Renal cortex interstitium (tissue), 11 donors: Measurements from ENCODE around the gene PACSIN1. TPM values are rescaled to one million over a fixed set of nuclear protein-coding genes. Genes with fewer than 3 reads are reported as not detected.

Source experiments
- DNase-seq, 11 donors: peaks; one replicate each; pipeline ENCODE4 v3.0.0-alpha.2; 2013; ENCODE audit warnings: low read depth in 9 of 11, low spot score in 4 of 11; ENCODE audit errors: extremely low read depth in 1 of 11
- polyA plus RNA-seq, 3 donors: library from polyadenylated mRNA; unstranded; fragments of 120-200 nt; gene quantifications; one replicate each; pipeline ENCODE4 v1.2.1, GENCODE V29; 2013; ENCODE audit not compliant: insufficient read length in 3 of 3

The PACSIN1 gene
- polyA plus RNA-seq, 3 donors, result 0.78 to 1.2 (median 0.92) TPM

DNA sequence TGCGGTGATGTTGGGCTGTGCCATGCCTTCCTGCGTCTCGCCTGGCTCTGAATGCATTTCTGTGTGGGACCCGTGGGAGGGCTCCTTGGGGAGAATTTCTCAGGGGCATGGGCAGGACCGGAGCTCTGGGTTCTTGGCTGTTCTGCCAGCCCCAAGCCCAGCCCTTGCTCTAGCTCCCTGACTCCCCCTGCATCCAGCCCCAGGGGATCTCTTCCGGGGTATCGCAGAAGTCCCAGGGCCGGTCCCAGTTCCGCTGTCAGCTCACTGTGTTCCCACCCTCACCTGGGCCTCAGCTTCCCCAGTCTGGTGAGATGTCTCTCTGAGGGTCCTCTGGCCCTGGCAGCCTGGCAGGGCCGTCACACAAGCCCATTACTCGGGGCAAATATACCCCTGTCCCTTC, 69.8 kb downstream of the PACSIN1 start:
- DNase-seq, result no peak

DNA sequence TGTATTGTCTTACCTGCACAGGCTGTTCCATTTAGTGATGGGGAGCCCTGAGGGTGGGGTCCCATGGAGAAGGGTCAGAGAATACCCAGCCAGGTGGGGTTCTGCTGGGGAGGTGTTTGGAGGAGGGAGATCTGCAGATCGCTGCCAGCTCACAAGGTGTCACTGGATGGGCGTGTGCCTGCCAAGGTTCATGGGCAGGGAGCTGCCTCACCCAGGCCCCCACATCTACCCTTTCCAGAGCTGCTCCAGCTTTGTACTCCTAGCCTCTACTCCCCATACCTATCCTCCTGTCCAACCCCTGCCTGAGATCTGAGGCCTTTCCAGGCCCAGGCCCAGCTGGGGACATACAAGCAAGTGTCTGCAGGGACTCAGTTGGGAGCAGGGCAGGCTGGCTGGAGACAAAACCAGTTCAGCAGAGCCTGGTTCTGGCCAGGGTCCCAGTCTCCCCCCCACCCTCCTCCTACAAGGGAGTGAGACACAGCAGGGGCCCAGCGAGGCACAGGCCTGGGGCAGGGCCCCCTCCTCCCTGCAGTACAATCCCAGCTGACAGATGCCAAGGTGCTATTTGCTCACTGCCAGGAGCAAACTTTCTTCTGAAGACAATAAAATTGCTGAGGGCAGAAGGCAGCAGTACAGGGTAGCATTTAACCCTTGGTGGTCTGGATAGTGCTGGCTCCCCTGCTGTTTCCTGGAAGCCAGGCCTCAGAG, 70.5 kb downstream of the PACSIN1 start:
- DNase-seq, result no peak

DNA sequence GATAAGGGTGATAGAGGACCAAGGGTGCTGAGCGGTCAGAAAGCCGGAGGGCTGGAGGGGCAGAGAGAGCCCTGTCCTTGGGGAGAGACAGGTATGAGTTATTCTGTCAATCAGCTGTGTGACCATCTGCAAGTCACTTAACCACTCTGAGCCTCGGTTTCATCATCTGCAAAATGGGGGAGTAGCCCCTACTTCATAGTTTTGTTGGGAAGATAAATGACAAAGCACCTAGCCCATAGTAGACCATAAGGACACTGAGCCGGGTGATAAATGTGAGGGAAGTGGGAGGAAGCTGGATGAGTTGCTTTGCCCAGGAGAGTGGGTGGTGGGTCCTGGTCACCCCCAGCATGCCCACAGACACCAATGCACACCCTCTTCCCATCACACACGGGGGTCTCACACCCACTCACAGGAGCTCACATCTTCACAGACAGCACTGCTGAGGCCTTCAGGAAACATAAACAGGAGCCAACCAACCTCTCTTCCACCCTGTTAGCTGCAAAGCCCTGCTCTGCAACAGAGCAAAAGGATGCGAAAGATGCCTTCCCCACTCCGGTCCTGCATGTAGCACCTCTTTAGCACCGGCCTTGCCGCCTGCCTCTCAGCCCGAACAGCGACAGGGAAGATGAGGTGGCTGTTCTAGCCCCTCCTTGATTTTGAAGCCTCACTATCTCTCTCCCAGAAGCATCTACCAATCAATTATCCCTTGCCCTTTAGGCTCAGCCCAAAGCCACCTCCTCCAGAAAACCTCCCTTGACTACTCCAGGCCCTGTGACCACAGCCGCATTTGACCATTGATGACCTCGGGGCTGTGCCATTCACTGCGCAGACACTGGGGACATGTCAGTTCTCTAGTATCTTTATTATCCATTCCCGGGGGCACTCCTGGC, 71.3 kb downstream of the PACSIN1 start:
- DNase-seq, result no peak

DNA sequence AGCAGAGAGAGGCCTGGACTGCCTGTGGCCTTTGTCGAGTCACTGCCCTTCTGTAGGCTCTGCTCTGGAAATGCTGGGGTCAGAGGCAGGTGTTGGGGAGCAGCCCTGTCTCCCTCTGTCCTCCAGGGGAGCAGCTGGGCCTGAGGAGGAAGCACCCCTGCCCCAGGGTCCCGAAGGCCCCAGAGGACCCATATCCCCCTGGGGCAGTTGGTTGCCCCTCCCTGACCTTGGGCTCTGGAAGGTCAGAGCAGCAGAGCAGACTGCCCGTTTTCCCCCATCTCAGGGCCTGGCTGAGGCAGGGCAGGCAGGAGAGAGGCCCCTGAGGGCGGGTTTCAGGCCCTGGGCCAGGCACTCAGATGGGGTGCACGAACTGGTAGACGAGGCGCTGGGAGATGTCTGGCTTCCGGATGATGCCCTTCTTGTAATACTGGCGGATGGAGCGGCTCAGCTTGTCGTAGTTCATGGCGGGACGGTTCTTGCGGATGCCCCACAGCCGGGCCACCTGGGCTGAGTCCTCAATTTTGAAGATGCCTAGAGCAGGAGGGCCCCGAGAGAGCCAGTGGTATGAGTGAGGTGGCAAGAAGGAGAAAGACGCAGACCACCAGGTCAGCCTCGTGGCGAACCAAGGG, 72.2 kb downstream of the PACSIN1 start:
- no peak for DNase-seq

DNA sequence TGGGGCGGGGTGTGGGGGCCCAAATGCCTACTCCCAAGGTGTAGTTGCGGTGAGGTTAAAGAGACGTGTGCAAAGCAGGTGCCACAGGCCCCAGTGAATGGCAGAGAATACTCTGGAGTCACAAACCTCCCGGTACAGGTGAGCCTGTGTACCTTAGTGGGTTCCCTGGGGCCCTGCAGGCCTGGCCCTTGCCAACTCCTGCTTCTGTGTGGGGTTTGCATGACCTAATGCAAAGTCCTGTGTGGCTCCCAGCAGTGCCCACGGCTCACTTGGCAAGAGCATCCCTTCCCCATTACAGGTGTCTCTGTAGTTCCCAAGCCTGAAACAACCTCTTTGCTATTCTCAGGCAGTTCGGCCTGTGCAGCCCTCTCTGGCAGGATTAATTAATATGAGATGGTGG, 72.7 kb downstream of the PACSIN1 start:
- DNase-seq, result no peak

DNA sequence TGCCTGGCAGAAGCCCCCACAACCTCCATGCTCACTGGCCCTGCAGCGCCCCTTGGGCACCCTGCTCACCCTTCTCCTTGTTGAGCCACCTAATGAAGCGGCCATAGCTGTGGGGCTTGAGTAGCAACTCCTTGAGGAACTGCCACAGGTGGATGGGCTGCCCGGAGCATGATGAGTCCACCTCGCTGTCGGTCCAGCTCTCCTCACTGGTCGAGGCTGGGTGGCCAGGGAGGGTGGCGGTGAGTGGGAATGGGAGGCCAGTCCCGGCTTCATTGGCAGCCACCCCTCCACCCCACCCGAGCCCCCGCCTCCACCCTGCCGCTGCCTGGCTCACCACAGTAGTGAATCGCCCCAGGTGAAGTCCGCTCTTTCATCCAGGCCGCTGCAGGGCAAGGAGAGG, 73.3 kb downstream of the PACSIN1 start:
- DNase-seq, result no peak

DNA sequence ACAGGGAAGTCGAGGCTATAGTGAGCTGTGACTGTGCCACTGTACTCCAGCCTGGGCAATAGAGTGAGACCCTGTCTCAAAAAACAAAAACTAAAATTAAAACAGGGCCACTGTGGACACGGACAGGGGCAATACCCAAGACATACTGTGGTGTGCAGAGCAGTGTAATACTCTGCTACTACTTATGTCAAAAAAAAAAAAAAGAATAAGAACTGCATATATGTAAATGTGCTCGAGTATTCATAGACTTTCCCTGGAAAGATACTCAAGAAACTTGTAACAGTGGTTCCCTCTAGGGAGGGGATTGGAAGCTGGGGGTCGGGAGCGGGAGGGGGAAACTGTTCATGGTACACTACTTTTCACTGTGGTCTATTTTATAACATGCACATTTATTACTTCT, 74.3 kb downstream of the PACSIN1 start:
- DNase-seq, result no peak

DNA sequence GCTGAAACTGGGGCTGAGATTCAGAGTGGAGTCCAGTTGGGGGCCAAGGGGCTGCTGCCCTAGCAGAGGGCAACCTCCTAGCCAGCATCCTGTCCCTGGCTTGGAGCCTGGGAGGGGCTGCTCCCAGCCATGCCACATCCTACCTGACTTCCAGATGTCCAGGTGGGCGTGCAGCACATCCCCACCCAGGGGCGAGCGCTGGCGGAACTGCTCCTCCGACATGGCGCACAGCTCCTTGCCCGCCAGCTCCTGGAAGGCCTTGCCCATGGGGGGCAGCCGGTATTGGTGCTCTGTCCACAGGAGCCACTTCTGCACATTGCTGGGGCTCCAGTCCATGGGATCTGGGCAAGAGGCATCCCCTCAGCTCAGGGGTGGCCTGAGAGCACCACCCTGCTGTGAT, 75.0 kb downstream of the PACSIN1 start:
- DNase-seq, result no peak

DNA sequence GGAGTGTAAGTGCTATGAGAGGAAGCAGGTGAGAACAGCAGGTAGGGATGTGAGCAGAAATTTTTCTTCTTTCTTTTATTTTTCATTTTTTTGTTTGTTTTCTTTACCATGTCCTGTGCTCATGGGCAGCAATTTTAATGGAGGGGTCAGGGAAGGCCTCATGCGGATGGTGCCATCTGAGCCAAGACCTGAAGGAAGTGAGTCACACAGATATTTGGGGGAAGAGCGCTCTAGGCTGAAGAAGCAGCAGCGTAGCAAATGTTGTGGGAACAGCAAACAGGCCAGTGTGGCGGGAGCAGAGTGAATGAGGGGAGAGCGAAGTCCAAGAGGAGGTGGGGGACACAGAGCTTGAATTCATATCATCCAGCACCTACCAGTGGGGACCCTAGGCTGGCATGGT, 77.5 kb downstream of the PACSIN1 start:
- no peak for DNase-seq

DNA sequence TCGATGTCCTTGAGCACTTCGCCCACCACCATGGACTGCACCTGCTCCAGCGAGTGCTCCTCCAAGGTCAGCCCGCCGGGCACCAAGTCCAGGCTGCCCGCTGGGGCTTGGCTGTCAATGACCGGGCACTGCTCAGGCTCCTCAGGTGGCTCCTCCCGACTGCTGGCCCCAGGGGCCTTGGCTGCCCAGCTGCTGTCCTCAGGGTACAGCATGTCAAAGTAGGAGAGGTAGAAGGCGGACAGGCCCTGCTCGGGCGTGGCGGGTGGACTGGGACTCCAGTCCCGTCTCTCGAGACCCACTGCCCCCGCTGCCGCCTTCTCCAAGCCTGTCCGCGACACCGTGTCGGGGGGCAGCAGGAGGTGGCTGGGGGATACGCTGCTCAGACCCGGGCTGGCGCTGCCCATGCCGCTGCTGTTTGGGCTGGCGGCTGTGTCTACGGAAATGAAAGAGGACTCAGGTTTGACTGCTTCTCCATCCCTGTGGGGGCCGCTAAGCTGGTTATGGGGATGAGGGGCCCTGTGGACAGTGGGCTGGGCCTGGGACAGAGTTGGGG, 78.3 kb downstream of the PACSIN1 start:
- DNase-seq, result no peak

DNA sequence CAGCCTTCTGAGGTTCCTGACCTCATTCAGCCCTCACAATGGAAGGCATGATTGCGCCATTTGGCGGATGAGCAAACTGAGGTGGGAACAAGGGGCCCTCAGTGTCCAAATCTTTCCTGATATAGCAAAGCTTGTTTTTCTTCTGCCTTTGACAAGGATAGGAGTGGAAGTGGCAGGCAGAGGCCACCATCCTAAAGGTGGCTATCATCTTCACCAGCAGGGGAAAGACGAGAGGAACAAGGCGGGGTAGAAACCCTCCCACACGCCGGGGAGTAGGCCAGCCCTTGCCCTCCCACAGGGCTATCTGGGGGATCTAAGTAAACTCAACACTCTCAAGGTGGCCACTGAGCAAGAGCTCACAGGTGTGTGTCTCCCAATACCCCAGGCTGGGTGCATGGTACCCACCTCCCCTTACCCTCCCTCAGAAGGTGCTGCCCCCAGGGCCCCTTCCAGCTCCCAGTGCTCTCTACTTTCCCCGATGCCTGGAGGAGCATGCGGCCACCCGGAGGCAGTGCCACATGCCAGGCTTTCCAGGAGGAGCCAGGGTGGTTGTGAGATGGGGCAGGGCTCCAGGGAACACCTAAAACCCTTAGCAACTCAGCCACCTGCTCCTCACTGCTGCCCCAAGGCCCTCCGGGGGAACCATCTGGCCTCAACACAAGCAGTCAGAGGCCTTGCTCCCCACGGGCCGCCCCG, 79.0 kb downstream of the PACSIN1 start:
- no peak for DNase-seq

DNA sequence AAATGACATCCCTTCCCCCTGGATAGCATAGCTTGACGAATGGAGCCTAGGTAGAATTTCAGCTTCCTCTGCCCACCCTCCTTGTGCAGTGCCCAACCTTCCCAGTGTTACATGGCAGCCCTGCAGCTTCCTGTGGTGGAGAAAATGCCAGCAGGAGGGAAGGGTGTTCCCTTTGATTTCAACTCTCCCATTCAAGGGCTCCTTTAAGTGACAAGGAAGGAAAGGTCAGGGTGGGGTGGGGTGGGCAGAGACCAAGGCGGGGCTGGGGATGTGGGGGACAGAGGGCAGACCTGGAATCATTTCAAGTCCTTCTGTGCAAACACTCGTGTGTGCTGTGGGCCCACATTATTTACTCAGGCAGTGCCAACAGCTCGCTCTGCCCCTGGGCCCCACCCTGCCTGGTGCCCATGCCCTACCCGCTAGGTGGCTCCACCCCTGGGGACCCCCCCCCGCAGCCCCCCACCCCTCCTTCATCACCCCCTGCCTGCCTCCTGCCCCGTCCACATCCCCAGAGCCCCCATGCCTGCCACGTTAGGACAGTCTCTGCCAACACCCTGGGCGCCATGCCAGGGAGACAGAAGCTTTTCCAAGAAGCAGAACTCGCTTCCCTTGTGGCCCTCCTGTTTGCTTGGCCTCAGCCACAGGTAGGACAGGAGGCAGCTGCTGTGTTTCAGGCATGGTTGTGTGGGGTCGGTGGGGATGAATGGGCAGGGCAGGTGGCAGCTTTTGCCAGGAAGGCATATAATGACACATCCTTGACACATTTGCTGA, 80.9 kb downstream of the PACSIN1 start:
- no peak for DNase-seq

DNA sequence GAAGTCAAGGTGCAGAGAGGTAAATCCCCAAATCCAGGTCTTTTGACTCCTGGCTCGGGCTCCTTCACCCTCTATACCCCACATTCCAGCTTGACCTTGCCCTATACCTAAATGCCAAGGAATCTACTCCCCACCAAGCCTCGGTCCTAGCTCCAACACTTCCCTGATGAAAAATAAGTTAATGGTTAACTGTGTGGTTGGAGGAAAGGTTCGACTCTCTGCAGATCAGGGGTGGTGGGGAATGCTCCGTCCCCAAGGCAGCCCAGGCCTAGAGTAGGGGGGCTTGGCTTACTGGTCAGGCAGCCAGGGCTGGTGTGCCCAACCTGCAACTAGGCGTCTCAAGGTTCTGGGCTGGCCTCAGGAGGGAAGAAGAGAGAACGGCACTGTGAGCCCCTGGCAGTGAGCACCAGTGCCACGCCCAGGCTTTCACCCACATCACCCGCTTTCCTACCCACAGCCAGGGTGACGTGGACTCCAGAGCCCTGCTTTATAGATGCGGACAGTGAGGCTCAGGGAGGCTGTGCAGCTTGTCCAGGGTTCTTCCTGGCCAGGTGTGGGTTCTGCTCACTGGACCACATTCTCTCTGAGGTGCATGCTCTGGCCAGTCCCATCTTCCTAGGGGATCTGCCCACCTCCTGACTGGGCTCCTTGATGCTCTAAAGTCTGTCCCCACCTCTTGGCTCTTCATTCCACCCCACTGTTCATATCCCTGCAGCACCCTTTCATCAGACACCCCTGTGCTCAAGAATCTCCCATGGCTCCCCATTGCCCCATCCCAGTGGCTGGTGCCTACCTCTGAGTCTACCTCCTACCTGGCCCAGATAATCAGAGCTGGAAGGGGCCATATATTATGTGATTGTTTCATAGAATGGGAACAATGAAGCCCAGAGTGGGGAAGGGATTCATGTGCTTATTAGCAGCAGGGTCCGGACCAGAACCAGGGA, 82.1 kb downstream of the PACSIN1 start:
- DNase-seq, result no peak

DNA sequence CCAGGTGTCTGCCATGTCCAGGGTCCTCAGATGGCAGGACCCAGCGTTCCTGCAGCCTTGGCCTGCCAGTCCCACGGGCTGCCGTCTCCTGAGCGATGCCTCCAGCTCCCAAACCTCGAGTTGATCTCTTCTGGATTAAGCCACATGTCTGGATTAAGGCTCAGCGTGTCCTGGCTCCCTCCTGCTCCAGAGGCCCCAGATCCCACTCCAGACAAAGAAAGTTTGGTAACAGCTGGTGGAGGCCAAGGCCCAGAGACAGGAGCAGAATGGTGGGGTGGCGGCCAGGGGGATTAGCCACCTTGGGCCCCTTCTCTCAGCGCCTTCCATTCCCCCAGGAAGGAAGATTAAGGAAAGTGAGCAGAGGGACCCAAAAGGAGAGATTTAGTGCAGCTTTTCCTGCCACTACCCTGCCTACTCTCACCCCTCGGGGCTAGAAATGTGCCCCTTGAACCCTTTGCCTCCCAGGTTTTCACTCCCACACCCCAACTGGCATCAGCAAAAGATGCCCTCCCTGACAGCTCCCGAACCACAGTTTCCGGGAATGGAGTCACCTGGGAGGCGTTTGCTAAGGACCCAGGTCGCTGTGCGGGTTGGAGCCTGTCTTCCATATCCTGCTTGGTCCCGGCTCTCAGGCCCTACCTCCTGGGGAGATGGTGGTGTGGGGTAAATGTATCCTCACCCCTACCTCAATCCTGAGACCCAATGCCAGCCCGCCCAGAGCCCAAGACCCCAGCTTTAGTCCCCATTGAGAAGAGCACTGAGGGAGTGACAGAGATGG, 83.3 kb downstream of the PACSIN1 start:
- no peak for DNase-seq

DNA sequence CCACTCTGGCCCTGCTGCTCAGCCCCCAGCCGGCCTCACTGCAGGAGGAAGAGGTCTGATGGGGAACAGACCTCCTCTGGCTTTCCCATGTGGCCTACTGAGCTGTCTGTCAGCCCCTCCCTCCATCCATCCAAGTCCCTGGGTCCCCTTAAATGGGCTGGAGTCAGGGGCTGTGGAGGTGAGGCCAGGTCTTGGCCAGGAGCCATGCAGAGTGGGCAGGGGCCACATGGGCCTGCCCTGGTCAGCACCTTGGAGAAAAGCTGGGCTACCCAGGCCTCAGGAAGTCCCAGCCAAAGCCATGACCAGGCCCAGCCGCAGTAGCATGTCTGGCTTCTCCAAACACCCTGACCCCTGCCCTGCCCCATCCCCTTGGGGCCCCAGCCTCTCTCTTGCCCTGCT, 83.9 kb downstream of the PACSIN1 start:
- DNase-seq, result no peak

DNA sequence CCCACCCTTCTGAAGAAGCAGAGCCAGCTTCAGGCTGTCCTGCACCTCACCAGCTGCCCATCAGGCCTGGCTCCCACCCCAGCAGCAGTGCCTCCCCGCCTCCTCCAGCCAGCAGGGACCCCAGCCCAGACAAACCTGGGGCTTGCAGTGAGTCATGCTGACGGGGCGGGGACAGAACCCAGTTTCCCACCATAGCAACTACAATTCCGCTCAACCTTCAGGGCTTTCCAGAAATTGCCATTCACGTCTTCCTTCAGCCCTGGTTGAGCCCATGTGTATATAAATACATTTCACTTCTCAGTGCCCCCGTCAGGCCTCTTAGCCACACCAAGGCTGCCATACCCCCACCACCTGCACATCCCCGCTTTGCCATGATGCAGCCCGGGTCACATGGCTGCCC, 85.8 kb downstream of the PACSIN1 start:
- no peak for DNase-seq

DNA sequence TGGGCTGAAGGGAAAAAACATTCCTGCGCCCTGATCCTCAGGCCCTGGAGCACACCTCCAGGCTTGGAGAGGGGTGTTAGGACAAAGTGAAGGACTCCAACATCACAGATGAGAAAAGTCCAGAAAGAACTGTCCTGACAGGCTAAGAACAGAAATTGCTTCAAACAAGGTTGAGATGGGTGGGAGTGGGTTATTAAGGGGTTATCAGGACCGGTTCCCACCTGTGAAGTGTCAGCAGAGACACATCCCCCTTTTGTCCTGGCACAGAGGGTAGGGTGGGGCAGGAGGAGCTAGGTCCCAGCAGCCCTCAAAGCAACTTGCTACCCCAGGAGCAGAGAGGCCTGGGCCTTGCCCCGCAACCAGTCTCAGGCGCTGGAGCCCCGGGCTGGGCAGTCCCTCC, 86.7 kb downstream of the PACSIN1 start:
- DNase-seq, result no peak
